Keratinocyte (primary cell): ENCODE results near the gene SDK1. TPM values are rescaled to one million over a fixed set of nuclear protein-coding genes. Genes with fewer than 3 reads are reported as not detected.

Experiments
- DNase-seq: peaks from one replicate; pipeline ENCODE4 v3.0.0-alpha.2; 2011; ENCODE audit warnings: low read depth, missing footprints, low spot score
- FAIRE-seq: peaks from 2 replicates; lab custom pipeline; 2011; peaks lifted over from hg19 to GRCh38; lab: Jason Lieb, UNC
- H2AFZ ChIP-seq: 2 replicates; pipeline ENCODE4 v1.6.0; 2012; ENCODE audit warnings: low read length, control low read depth, inconsistent platforms; ENCODE audit not compliant: control insufficient read depth
- H3K27ac ChIP-seq: 2 replicates; pipeline ENCODE4 v1.5.1; 2011; ENCODE audit warnings: low read length; ENCODE audit not compliant: control insufficient read depth, insufficient read depth
- H3K27me3 ChIP-seq: 3 replicates; pipeline ENCODE4 v1.6.0; 2011; ENCODE audit warnings: low read length; ENCODE audit not compliant: control insufficient read depth, insufficient read depth; ENCODE audit errors: extremely low read depth
- H3K36me3 ChIP-seq, 2 experiments: 2 replicates in 1 of 2; 3 replicates in 1 of 2; pipeline ENCODE4 v1.5.1; 2011; ENCODE audit warnings: low read length in 2 of 2, mild to moderate bottlenecking in 1 of 2; ENCODE audit not compliant: control insufficient read depth in 2 of 2, insufficient read depth in 2 of 2; ENCODE audit errors: extremely low read depth in 1 of 2
- H3K4me1 ChIP-seq: 3 replicates; pipeline ENCODE4 v1.5.1; 2011; ENCODE audit warnings: low read length; ENCODE audit not compliant: control insufficient read depth, insufficient read depth; ENCODE audit errors: extremely low read depth
- H3K4me2 ChIP-seq: 3 replicates; pipeline ENCODE4 v1.6.0; 2011; ENCODE audit warnings: low read depth, low read length; ENCODE audit not compliant: control insufficient read depth, insufficient read depth; ENCODE audit errors: extremely low read depth
- H3K4me3 ChIP-seq, 3 experiments: fragments of 200-600 bp in 1 of 3; sonication (generic) in 1 of 3; 2 replicates in 2 of 3; 3 replicates in 1 of 3; pipeline ENCODE4 v1.5.1; 2011 to 2016; ENCODE audit warnings: low read length in 3 of 3, mild to moderate bottlenecking in 3 of 3, control low read depth in 2 of 3, inconsistent platforms in 1 of 3, low read depth in 1 of 3, mixed read lengths in 1 of 3, mixed run types in 1 of 3, moderate library complexity in 1 of 3; ENCODE audit not compliant: control insufficient read depth in 2 of 3, insufficient read depth in 2 of 3; ENCODE audit errors: extremely low read depth in 1 of 3
- H3K79me2 ChIP-seq: 2 replicates; pipeline ENCODE4 v1.6.0; 2012; ENCODE audit warnings: low read length; ENCODE audit not compliant: control insufficient read depth, insufficient read depth
- H3K9ac ChIP-seq: 3 replicates; pipeline ENCODE4 v1.6.0; 2011; ENCODE audit warnings: low read length; ENCODE audit not compliant: control insufficient read depth, insufficient read depth; ENCODE audit errors: extremely low read depth
- H3K9me1 ChIP-seq: 3 replicates; pipeline ENCODE4 v1.6.0; 2011; ENCODE audit warnings: low read length; ENCODE audit not compliant: control insufficient read depth, insufficient read depth; ENCODE audit errors: extremely low read depth
- H3K9me3 ChIP-seq: 2 replicates; pipeline ENCODE4 v1.5.1; 2012; ENCODE audit warnings: low read depth, low read length; ENCODE audit not compliant: control insufficient read depth
- H4K20me1 ChIP-seq: 3 replicates; pipeline ENCODE4 v1.6.0; 2011; ENCODE audit warnings: low read length; ENCODE audit not compliant: control insufficient read depth, insufficient read depth; ENCODE audit errors: extremely low read depth
- EZH2 ChIP-seq: IDR thresholded peaks from one replicate; pipeline ENCODE4 v1.6.1; 2012; ENCODE audit warnings: inconsistent platforms, mild to moderate bottlenecking, low read length, moderate library complexity
- dilution Hi-C: fragments of 300-500 bp; cut with MboI; formaldehyde crosslinking; loops from one replicate; pipeline ENCODE4 v1.7.0; 2020; ENCODE audit warnings: low sequenced_read_pairs; ENCODE audit not compliant: extremely low pct_ligation_motif_present
- polyA plus RNA-seq, 5 experiments: library from polyadenylated mRNA; depleted of rRNA in 3 of 5; stranded (reverse) in 3 of 5; stranded (forward) in 1 of 5; unstranded in 1 of 5; fragments of >200 nt; gene quantifications; 1 replicate in 1 of 5; 2 replicates in 3 of 5; 3 replicates in 1 of 5; pipeline versions ENCODE4 v1.2.1 to v1.2.3, GENCODE V29; 2011 to 2012; ENCODE audit warnings: missing spikeins in 2 of 5, low read depth in 1 of 5, low replicate concordance in 1 of 5
- TF ChIP-seq, protein P1 (sequence below), 3 experiments: IDR thresholded peaks in 1 of 3; conservative IDR thresholded peaks in 1 of 3; optimal IDR thresholded peaks in 1 of 3; 2 replicates in 2 of 3; 3 replicates in 1 of 3; pipeline versions ENCODE3 to v1.5.1; 2011; ENCODE audit warnings: low read length in 3 of 3, mild to moderate bottlenecking in 3 of 3, moderate library complexity in 2 of 3, control low read depth in 1 of 3, inconsistent platforms in 1 of 3; ENCODE audit not compliant: insufficient read depth in 2 of 3; ENCODE audit errors: extremely low read depth in 1 of 3

The SDK1 gene
- polyA plus RNA-seq, 1 donor (not counting 4 experiments of a cell fraction or from before 2014, with no cell fraction given): 0.66 TPM

DNA sequence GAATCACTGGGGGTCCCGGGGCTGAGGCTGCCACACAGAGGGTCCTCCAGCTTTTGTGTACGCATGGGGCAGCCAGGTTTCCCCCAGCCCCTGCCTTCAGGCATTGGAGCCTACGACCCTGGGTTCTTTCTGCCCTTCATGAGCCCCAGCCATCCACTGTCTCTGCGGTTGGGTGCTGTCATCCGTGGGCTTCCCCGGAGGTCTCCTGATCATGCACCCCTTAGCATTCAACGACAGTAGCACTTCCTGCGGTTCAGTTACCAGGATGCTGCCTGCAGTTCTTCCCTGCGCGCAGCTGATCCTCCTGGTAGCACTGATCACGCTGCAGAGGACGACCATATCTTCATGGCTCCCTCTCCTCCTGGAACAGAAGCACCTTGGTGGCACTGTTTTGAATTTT lies 676.3 kb downstream of the SDK1 start:
- H3K79me2 ChIP-seq: no peaks in the 10 kb centered on the region
- H3K36me3 ChIP-seq: peaks cover 0 to 4% of the 10 kb centered on the region in 2 experiments
- H3K27ac ChIP-seq: no peak overlapping the region
- no peak overlapping the region for H3K4me2 ChIP-seq
- peaks cover 7% of the 10 kb centered on the region for H3K4me1 ChIP-seq
- DNase-seq (no peak), FAIRE-seq (no peak)
- no peaks in the 10 kb centered on the region for H4K20me1 ChIP-seq
- H3K9me3 ChIP-seq: no peaks in the 10 kb centered on the region
- dilution Hi-C loops: no loop called here
- H3K9ac ChIP-seq: no peak overlapping the region
- H3K4me3 ChIP-seq: no peak overlapping the region
- TF ChIP-seq, protein P1, sequence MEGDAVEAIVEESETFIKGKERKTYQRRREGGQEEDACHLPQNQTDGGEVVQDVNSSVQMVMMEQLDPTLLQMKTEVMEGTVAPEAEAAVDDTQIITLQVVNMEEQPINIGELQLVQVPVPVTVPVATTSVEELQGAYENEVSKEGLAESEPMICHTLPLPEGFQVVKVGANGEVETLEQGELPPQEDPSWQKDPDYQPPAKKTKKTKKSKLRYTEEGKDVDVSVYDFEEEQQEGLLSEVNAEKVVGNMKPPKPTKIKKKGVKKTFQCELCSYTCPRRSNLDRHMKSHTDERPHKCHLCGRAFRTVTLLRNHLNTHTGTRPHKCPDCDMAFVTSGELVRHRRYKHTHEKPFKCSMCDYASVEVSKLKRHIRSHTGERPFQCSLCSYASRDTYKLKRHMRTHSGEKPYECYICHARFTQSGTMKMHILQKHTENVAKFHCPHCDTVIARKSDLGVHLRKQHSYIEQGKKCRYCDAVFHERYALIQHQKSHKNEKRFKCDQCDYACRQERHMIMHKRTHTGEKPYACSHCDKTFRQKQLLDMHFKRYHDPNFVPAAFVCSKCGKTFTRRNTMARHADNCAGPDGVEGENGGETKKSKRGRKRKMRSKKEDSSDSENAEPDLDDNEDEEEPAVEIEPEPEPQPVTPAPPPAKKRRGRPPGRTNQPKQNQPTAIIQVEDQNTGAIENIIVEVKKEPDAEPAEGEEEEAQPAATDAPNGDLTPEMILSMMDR (optimal IDR thresholded peaks at IDR 0.05 in 1 of 3, IDR thresholded peaks at IDR 0.05 in 1 of 3, conservative IDR thresholded peaks at IDR 0.05 in 1 of 3; ENCODE audit: extremely low read depth in 1 of 3, insufficient read depth in 2 of 3, low read length in 3 of 3): no peak
- no peak for TF ChIP-seq EZH2
- H3K27me3 ChIP-seq: no peaks in the 10 kb centered on the region
- H3K9me1 ChIP-seq: no peaks in the 10 kb centered on the region
- H2AFZ ChIP-seq: no peak overlapping the region

DNA sequence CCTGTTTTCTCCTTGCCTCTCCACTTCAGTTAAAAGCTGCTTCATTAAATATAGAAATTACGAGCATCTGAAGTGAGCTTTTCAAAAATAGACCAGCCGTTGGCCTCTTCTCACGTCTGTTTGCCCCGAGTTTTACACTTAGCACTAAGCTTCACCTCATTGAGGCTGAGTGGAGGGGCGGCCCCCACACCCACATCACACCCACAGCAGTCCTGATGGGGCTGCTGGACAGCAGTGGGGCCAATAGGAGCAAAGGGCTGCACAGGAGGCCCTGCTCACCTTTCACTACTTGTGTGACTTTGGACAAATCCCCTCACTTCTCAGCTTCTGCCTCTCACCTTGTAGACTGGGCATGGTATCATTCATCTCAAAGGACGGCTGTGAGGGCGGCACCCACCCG lies 677.8 kb downstream of the SDK1 start:
- FAIRE-seq (no peak), DNase-seq (no peak)
- dilution Hi-C loops: no loop called here
- Histone ChIP-seq H3K4me3 (no peak overlapping the region), H3K79me2 (no peaks in the 10 kb centered on the region), H3K4me2 (no peak overlapping the region), H3K27me3 (no peaks in the 10 kb centered on the region), H3K9ac (no peak overlapping the region), H3K9me3 (no peaks in the 10 kb centered on the region), H3K36me3 (peaks cover 0 to 4% of the 10 kb centered on the region in 2 experiments), H3K27ac (no peak overlapping the region), H3K4me1 (peaks cover 7% of the 10 kb centered on the region), H4K20me1 (no peaks in the 10 kb centered on the region), H3K9me1 (no peaks in the 10 kb centered on the region), H2AFZ (no peak overlapping the region)
- no peak for TF ChIP-seq EZH2
- TF ChIP-seq, protein P1 (optimal IDR thresholded peaks at IDR 0.05 in 1 of 3, IDR thresholded peaks at IDR 0.05 in 1 of 3, conservative IDR thresholded peaks at IDR 0.05 in 1 of 3; ENCODE audit: extremely low read depth in 1 of 3, insufficient read depth in 2 of 3, low read length in 3 of 3): no peak
